ENCODE results near the gene ANKIB1. TPM values are rescaled to one million over a fixed set of nuclear protein-coding genes. Genes with fewer than 3 reads are reported as not detected.

ANKIB1 gene
- total RNA-seq, 3 donors from 2014 or later: 34.7 to 74.8 (median 40.9) TPM

DNA sequence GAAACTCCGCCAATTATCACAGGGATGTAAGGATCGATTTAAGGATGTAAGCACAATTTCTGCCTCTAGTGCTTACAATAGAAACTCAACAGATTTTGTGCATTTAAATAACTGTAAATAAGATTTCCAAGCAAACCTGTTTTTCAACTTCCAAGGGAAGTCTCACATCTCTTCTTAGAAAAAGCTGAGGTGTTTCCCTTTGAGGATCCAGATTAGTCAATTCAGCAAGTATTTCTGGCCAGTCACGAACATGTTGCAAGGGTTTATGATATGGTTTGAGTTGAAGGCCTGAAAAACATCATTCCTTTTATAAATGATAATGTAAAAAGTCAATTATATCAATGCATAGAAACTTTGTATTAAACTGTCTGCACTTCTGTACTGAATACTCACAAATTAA is 24.0 kb upstream of the ANKIB1 start:
- TF ChIP-seq, protein P1, sequence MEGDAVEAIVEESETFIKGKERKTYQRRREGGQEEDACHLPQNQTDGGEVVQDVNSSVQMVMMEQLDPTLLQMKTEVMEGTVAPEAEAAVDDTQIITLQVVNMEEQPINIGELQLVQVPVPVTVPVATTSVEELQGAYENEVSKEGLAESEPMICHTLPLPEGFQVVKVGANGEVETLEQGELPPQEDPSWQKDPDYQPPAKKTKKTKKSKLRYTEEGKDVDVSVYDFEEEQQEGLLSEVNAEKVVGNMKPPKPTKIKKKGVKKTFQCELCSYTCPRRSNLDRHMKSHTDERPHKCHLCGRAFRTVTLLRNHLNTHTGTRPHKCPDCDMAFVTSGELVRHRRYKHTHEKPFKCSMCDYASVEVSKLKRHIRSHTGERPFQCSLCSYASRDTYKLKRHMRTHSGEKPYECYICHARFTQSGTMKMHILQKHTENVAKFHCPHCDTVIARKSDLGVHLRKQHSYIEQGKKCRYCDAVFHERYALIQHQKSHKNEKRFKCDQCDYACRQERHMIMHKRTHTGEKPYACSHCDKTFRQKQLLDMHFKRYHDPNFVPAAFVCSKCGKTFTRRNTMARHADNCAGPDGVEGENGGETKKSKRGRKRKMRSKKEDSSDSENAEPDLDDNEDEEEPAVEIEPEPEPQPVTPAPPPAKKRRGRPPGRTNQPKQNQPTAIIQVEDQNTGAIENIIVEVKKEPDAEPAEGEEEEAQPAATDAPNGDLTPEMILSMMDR (IDR thresholded peaks at IDR 0.05): no peak
- Histone ChIP-seq H3K9me3 (no peaks in the 10 kb centered on the region), H3K36me3 (ENCODE audit: low read depth) (no peaks in the 10 kb centered on the region), H3K4me1 (ENCODE audit: low read depth) (no peaks in the 10 kb centered on the region), H3K4me3 (no peak overlapping the region)
- DNase-seq: no peak
- intact Hi-C loops (cut with DNase I, micrococcal nuclease): no loop called here
- ATAC-seq: no peak

DNA sequence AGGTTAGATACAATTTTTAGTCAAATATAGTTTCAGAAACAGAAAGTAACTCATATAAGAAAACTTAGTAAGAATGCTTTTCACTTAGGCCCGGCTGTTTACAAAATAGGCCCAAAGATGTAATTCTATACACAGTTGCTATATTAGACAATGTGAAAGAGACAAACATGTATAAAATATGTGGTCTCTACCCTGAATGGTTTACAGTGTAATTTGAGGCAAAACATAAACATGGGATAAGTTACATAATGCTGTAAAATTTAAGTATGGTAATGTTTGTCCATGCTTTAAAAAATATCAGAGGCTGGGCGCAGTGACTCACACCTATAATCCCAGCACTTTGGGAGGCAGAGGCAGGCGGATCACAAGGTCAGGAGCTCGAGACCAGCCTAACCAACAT is 18.8 kb upstream of the ANKIB1 start:
- H3K4me1 ChIP-seq (ENCODE audit: low read depth): no peaks in the 10 kb centered on the region
- H3K9me3 ChIP-seq: no peaks in the 10 kb centered on the region
- ATAC-seq (no peak), DNase-seq (no peak)
- intact Hi-C loops (cut with DNase I, micrococcal nuclease): no loop called here
- no peaks in the 10 kb centered on the region for H3K36me3 ChIP-seq (ENCODE audit: low read depth)
- TF ChIP-seq, protein P1 (IDR thresholded peaks at IDR 0.05): no peak
- no peak overlapping the region for H3K4me3 ChIP-seq

- TF ChIP-seq, protein P1 (IDR thresholded peaks at IDR 0.05): no peak
- DNase-seq: no peak
- intact Hi-C loops (cut with DNase I, micrococcal nuclease): no loop called here
- H3K4me1 ChIP-seq (ENCODE audit: low read depth): no peaks in the 10 kb centered on the region
- no peaks in the 10 kb centered on the region for H3K9me3 ChIP-seq
- no peak overlapping the region for H3K4me3 ChIP-seq
- no peak for ATAC-seq
- no peaks in the 10 kb centered on the region for H3K36me3 ChIP-seq (ENCODE audit: low read depth)
These were observed 17.7 kb upstream of the ANKIB1 start for GRCh38 chr7:92228100-92228499.

GRCh38 chr7:92228742-92229141 is 17.0 kb upstream of the ANKIB1 start:
- Histone ChIP-seq H3K36me3 (ENCODE audit: low read depth) (no peaks in the 10 kb centered on the region), H3K4me1 (ENCODE audit: low read depth) (no peaks in the 10 kb centered on the region), H3K9me3 (no peaks in the 10 kb centered on the region), H3K4me3 (no peak overlapping the region)
- DNase-seq: no peak
- TF ChIP-seq, protein P1 (IDR thresholded peaks at IDR 0.05): no peak
- intact Hi-C loops (cut with DNase I, micrococcal nuclease): no loop called here
- ATAC-seq: no peak

GRCh38 chr7:92230547-92230946 is 15.2 kb upstream of the ANKIB1 start:
- TF ChIP-seq, protein P1 (IDR thresholded peaks at IDR 0.05): no peak
- Histone ChIP-seq H3K4me1 (ENCODE audit: low read depth) (no peaks in the 10 kb centered on the region), H3K4me3 (no peak overlapping the region), H3K36me3 (ENCODE audit: low read depth) (no peaks in the 10 kb centered on the region), H3K9me3 (no peaks in the 10 kb centered on the region)
- intact Hi-C loops (cut with DNase I, micrococcal nuclease): no loop called here
- no peak for DNase-seq
- ATAC-seq: no peak

- Histone ChIP-seq H3K36me3 (ENCODE audit: low read depth) (no peaks in the 10 kb centered on the region), H3K9me3 (no peaks in the 10 kb centered on the region), H3K4me3 (no peak overlapping the region), H3K4me1 (ENCODE audit: low read depth) (peaks cover 17% of the 10 kb centered on the region)
- TF ChIP-seq, protein P1 (IDR thresholded peaks at IDR 0.05): no peak
- DNase-seq (no peak), ATAC-seq (no peak)
- intact Hi-C loops (cut with DNase I, micrococcal nuclease): no loop called here
These were observed 2.8 kb upstream of the ANKIB1 start for GRCh38 chr7:92242972-92243371.
